NCI-H748 treated with DMSO at 0.1 percent for 48 hours (cell line): ENCODE results near the gene DNAH2.
"Not testable (repeated sequence)": the region's sequence is repeated elsewhere in the genome, so short reads cannot be mapped to it uniquely, and the experiment has no call there.

Experiments used
- DNase-seq: peaks from one replicate; lab custom pipeline; 2025; lab: John Stamatoyannopoulos, UW

Gene DNAH2

GRCh38 chr17:7777017-7777416 is 59.5 kb downstream of the DNAH2 start:
- DNase-seq, result no peak

GRCh38 chr17:7780736-7781135 is 63.2 kb downstream of the DNAH2 start:
- DNase-seq, result no peak

GRCh38 chr17:7781429-7781828 is 63.9 kb downstream of the DNAH2 start:
- no peak for DNase-seq

GRCh38 chr17:7782240-7782639 is 64.7 kb downstream of the DNAH2 start:
- no peak for DNase-seq

- DNase-seq, result no peak
Observed at GRCh38 chr17:7786866-7787265, 69.3 kb downstream of the DNAH2 start.

GRCh38 chr17:7789131-7789530 is 71.6 kb downstream of the DNAH2 start:
- DNase-seq, result no peak

GRCh38 chr17:7790150-7790549 is 72.6 kb downstream of the DNAH2 start:
- DNase-seq, result no peak

GRCh38 chr17:7792611-7793010 is 75.1 kb downstream of the DNAH2 start:
- DNase-seq, result no peak

- DNase-seq, result no peak
Observed at GRCh38 chr17:7794075-7794663, 76.6 kb downstream of the DNAH2 start.

GRCh38 chr17:7797976-7798375 is 80.4 kb downstream of the DNAH2 start:
- no peak for DNase-seq

GRCh38 chr17:7798839-7799238 is 81.3 kb downstream of the DNAH2 start:
- no peak for DNase-seq

GRCh38 chr17:7803981-7804380 is 86.4 kb downstream of the DNAH2 start:
- DNase-seq, result no peak

GRCh38 chr17:7806587-7806986 is 89.0 kb downstream of the DNAH2 start:
- no peak for DNase-seq

- no peak for DNase-seq
Observed at GRCh38 chr17:7807206-7807605, 89.7 kb downstream of the DNAH2 start.

GRCh38 chr17:7809086-7809790 is 91.7 kb downstream of the DNAH2 start:
- no peak for DNase-seq

GRCh38 chr17:7809791-7810343 is 92.3 kb downstream of the DNAH2 start:
- DNase-seq, result not testable (repeated sequence)

GRCh38 chr17:7811251-7811650 is 93.7 kb downstream of the DNAH2 start:
- no peak for DNase-seq

GRCh38 chr17:7814969-7815368 is 97.4 kb downstream of the DNAH2 start:
- no peak for DNase-seq

- no peak for DNase-seq
Observed at GRCh38 chr17:7816926-7817642, 99.5 kb downstream of the DNAH2 start.

- no peak for DNase-seq
Observed at GRCh38 chr17:7817643-7817964, 100.1 kb downstream of the DNAH2 start.

- no peak for DNase-seq
Observed at GRCh38 chr17:7818026-7818425, 100.5 kb downstream of the DNAH2 start.

- no peak for DNase-seq
Observed at GRCh38 chr17:7818746-7819645, 101.5 kb downstream of the DNAH2 start.
